H1 (cell line): ENCODE results near the gene FAM9C. TPM values are rescaled to one million over a fixed set of nuclear protein-coding genes. Genes with fewer than 3 reads are reported as not detected.

ENCODE experiments used
- BACH1 ChIP-seq: IDR thresholded peaks from 2 replicates; pipeline ENCODE4 v1.6.1; 2012; ENCODE audit warnings: low read length, improper control_type of control experiment
- EP300 ChIP-seq, 2 experiments: IDR thresholded peaks; 1 replicate in 1 of 2; 2 replicates in 1 of 2; pipeline ENCODE4 v1.6.1; 2011 to 2012; ENCODE audit warnings: low read depth in 2 of 2, low read length in 2 of 2, mild to moderate bottlenecking in 2 of 2, borderline replicate concordance in 1 of 2, inconsistent platforms in 1 of 2, moderate library complexity in 1 of 2
- SAP30 ChIP-seq: fragments of 300-600 bp; sonication (generic); IDR thresholded peaks from 2 replicates; pipeline ENCODE4 v1.7.1; 2012; ENCODE audit warnings: low read length, moderate library complexity, mild to moderate bottlenecking, inconsistent platforms; ENCODE audit not compliant: insufficient read depth, insufficient replicate concordance
- SIRT6 ChIP-seq: IDR thresholded peaks from one replicate; pipeline ENCODE4 v1.7.1; 2012; ENCODE audit warnings: low read length, inconsistent platforms
- SRF ChIP-seq: IDR thresholded peaks from 2 replicates; pipeline ENCODE4 v1.6.1; 2011; ENCODE audit warnings: mild to moderate bottlenecking, low read depth, low read length, moderate library complexity
- TBP ChIP-seq: IDR thresholded peaks from 2 replicates; pipeline ENCODE4 v1.6.1; 2011; ENCODE audit warnings: low read depth, low read length, improper control_type of control experiment
- USF2 ChIP-seq: IDR thresholded peaks from 2 replicates; pipeline ENCODE4 v1.6.1; 2011; ENCODE audit warnings: low read length, improper control_type of control experiment
- ZNF274 ChIP-seq: IDR thresholded peaks from 2 replicates; pipeline ENCODE4 v1.7.0; 2012; ENCODE audit warnings: low read length, borderline replicate concordance; ENCODE audit errors: extremely low read depth
- polyA plus RNA-seq, 7 experiments: library from polyadenylated mRNA; depleted of rRNA in 3 of 7; stranded (reverse) in 5 of 7; unstranded in 2 of 7; fragments of >200 nt in 5 of 7; fragments of 200-250 nt in 2 of 7; gene quantifications; 1 replicate in 5 of 7; 2 replicates in 1 of 7; 4 replicates in 1 of 7; pipeline versions ENCODE4 v1.2.1 to v1.2.3, GENCODE V29; 2011 to 2013; ENCODE audit warnings: missing spikeins in 2 of 7, mixed read lengths in 2 of 7
- total RNA-seq: library from RNA; stranded (reverse); fragmentation: NEBNext Ultra II Directional; extraction: Animal tissue kit (Norgen Biotek cat#: 25700); gene quantifications from 2 replicates; pipeline ENCODE4 v1.2.1, GENCODE V29; 2021
- TF ChIP-seq, protein P1 (sequence below): fragments of 300-600 bp; sonication (generic); IDR thresholded peaks from 2 replicates; pipeline ENCODE4 v1.7.1; 2012; ENCODE audit warnings: low read length, moderate library complexity, mild to moderate bottlenecking, inconsistent platforms; ENCODE audit not compliant: insufficient replicate concordance

Gene FAM9C
- total and polyA plus RNA-seq, 2 of the 8 experiments (the other 6 are each of a cell fraction or from before 2014, with no cell fraction given), result not detected

DNA sequence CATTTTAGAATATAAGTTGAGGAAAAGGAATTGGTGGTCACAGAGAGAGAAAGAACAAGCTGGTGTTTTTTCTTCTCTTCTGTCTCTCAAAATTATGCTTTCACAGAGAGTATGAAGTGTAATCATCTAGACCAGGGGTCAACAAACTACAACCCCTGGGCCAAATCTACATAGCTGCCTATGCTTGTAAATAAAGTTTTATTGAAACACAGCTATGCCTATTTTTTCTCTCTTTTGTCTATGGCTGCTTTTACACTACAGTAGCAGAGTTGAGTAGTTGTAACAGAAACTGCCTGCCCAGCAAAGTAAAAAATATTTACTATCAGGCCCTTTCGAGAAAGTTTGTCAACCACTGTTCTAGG lies 6.7 kb upstream of the FAM9C start (continued):
- TF ChIP-seq, protein P1, sequence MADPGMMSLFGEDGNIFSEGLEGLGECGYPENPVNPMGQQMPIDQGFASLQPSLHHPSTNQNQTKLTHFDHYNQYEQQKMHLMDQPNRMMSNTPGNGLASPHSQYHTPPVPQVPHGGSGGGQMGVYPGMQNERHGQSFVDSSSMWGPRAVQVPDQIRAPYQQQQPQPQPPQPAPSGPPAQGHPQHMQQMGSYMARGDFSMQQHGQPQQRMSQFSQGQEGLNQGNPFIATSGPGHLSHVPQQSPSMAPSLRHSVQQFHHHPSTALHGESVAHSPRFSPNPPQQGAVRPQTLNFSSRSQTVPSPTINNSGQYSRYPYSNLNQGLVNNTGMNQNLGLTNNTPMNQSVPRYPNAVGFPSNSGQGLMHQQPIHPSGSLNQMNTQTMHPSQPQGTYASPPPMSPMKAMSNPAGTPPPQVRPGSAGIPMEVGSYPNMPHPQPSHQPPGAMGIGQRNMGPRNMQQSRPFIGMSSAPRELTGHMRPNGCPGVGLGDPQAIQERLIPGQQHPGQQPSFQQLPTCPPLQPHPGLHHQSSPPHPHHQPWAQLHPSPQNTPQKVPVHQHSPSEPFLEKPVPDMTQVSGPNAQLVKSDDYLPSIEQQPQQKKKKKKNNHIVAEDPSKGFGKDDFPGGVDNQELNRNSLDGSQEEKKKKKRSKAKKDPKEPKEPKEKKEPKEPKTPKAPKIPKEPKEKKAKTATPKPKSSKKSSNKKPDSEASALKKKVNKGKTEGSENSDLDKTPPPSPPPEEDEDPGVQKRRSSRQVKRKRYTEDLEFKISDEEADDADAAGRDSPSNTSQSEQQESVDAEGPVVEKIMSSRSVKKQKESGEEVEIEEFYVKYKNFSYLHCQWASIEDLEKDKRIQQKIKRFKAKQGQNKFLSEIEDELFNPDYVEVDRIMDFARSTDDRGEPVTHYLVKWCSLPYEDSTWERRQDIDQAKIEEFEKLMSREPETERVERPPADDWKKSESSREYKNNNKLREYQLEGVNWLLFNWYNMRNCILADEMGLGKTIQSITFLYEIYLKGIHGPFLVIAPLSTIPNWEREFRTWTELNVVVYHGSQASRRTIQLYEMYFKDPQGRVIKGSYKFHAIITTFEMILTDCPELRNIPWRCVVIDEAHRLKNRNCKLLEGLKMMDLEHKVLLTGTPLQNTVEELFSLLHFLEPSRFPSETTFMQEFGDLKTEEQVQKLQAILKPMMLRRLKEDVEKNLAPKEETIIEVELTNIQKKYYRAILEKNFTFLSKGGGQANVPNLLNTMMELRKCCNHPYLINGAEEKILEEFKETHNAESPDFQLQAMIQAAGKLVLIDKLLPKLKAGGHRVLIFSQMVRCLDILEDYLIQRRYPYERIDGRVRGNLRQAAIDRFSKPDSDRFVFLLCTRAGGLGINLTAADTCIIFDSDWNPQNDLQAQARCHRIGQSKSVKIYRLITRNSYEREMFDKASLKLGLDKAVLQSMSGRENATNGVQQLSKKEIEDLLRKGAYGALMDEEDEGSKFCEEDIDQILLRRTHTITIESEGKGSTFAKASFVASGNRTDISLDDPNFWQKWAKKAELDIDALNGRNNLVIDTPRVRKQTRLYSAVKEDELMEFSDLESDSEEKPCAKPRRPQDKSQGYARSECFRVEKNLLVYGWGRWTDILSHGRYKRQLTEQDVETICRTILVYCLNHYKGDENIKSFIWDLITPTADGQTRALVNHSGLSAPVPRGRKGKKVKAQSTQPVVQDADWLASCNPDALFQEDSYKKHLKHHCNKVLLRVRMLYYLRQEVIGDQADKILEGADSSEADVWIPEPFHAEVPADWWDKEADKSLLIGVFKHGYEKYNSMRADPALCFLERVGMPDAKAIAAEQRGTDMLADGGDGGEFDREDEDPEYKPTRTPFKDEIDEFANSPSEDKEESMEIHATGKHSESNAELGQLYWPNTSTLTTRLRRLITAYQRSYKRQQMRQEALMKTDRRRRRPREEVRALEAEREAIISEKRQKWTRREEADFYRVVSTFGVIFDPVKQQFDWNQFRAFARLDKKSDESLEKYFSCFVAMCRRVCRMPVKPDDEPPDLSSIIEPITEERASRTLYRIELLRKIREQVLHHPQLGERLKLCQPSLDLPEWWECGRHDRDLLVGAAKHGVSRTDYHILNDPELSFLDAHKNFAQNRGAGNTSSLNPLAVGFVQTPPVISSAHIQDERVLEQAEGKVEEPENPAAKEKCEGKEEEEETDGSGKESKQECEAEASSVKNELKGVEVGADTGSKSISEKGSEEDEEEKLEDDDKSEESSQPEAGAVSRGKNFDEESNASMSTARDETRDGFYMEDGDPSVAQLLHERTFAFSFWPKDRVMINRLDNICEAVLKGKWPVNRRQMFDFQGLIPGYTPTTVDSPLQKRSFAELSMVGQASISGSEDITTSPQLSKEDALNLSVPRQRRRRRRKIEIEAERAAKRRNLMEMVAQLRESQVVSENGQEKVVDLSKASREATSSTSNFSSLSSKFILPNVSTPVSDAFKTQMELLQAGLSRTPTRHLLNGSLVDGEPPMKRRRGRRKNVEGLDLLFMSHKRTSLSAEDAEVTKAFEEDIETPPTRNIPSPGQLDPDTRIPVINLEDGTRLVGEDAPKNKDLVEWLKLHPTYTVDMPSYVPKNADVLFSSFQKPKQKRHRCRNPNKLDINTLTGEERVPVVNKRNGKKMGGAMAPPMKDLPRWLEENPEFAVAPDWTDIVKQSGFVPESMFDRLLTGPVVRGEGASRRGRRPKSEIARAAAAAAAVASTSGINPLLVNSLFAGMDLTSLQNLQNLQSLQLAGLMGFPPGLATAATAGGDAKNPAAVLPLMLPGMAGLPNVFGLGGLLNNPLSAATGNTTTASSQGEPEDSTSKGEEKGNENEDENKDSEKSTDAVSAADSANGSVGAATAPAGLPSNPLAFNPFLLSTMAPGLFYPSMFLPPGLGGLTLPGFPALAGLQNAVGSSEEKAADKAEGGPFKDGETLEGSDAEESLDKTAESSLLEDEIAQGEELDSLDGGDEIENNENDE, result no peak
- TF ChIP-seq SRF (no peak), EP300 (IDR thresholded peaks at IDR 0.05; ENCODE audit: borderline replicate concordance in 1 of 2, low read depth in 2 of 2, low read length in 2 of 2) (no peak), USF2 (no peak), SAP30 (no peak), TBP (no peak), BACH1 (no peak), SIRT6 (no peak), ZNF274 (no peak)
